Activated CD4-positive, alpha-beta memory T cell treated with anti-CD3 and anti-CD28 coated beads for 36 hours (primary cell): ENCODE measurements around the gene ORC3. TPM values are rescaled to one million over a fixed set of nuclear protein-coding genes. Genes with fewer than 3 reads are reported as not detected.

Experiments used
- CTCF ChIA-PET: fragments of 350-600 bp; sonication (Branson Sonifier 250); formaldehyde crosslinking; loops from one replicate; lab custom pipeline; 2021; ENCODE audit warnings: antibody characterized with exemption, inconsistent platforms; lab: Charles Lee
- POLR2A ChIA-PET: fragments of 350-600 bp; sonication (Branson Sonifier 250); formaldehyde crosslinking; loops from one replicate; lab custom pipeline; 2021; ENCODE audit warnings: antibody characterized with exemption; lab: Charles Lee
- DNase-seq: peaks from one replicate; pipeline ENCODE4 v3.0.0-alpha.2; 2020
- H3K27ac Mint-ChIP-seq: one replicate; pipeline ENCODE4 v1.8.0; 2021; ENCODE audit warnings: mixed read lengths
- H3K27me3 Mint-ChIP-seq: one replicate; pipeline ENCODE4 v1.8.0; 2021; ENCODE audit warnings: mixed read lengths
- H3K36me3 Mint-ChIP-seq: one replicate; pipeline ENCODE4 v1.8.0; 2021; ENCODE audit warnings: mixed read lengths
- H3K4me1 Mint-ChIP-seq: one replicate; pipeline ENCODE4 v1.8.0; 2021; ENCODE audit warnings: low read depth, mixed read lengths
- H3K4me3 Mint-ChIP-seq: one replicate; pipeline ENCODE4 v1.8.0; 2021; ENCODE audit warnings: mild to moderate bottlenecking, mixed read lengths
- H3K9me3 Mint-ChIP-seq: one replicate; pipeline ENCODE4 v1.8.0; 2021; ENCODE audit warnings: mixed read lengths
- intact Hi-C: fragments of 100-400 bp; cut with micrococcal nuclease; formaldehyde crosslinking; loops from one replicate; pipeline ENCODE4 v1.15.1; 2023
- total RNA-seq, 2 experiments: library from RNA; stranded (reverse); gene quantifications; one replicate each; pipeline ENCODE4 v1.2.3, GENCODE V29; 2021

The ORC3 gene
- total RNA-seq: 10 to 100 TPM; 35.0 to 38.7 TPM

DNA sequence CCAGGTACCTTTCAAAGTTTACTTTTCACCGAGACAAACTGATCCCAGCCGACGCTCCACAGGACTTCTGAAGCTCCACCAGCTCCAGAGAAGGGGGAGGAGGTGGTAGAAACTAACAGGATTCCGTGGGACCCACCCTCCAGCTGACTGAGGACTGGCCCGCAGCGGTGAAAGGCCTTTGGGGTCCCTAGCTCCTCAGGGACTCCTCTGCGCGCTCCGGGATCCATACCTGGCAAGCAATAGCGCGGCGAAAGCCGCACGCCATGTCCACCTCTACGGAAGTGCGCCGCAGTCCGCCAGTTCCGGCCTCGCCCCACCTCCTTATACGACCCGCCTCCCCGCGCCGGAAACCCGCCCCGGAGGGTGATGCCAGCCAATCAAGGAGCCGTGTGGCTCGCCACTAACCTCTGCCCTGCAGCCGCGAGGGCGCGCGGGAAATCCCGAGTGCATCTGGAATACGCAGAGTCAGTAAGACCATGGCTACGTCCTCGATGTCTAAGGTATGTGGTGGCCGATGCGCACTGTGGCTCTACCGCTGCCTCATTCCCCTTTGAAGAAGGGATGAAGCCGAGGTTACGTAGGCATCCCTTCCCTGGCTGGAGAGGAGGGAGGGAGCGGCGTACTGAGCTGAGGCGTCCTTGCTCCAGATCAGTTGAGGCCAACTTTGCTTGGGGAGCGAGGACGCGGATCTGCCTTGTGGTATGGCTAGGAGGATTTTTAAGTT lies at the start of gene ORC3, which contains the start of gene RARS2:
Gene ORC3 (plus strand): TSS at position 443 of the 724 bp plus-strand sequence. CDS start 34 bp downstream, at position 477.
Gene RARS2 (minus strand): TSS at position 295 of the 724 bp plus-strand sequence. CDS start 30 bp downstream, at position 265.
- Mint-ChIP-seq H3K4me1 (peaks cover 50% of the 10 kb centered on the region), H3K27ac (peak within 1 kb of the TSS; percentile 79), H3K36me3 (peaks cover 8% of the 10 kb centered on the region), H3K9me3 (no peaks in the 10 kb centered on the region), H3K27me3 (no peaks in the 10 kb centered on the region), H3K4me3 (peak within 1 kb of the TSS; percentile 85)
- intact Hi-C loops: loop anchor here (1.0 to 5.0 kb wide), 5 partner anchors 112 to 438 kb away; partner anchors contain the start of gene AKIRIN2
- ChIA-PET CTCF (no interaction called here), POLR2A (interaction anchor here (0.7 to 1.9 kb wide), 7 partner anchors 15 to 1911 kb away, joined by 3 to 6 read pairs (median 5); partner anchors contain the start of gene AKIRIN2)
- DNase-seq: peak; percentile 98

DNA sequence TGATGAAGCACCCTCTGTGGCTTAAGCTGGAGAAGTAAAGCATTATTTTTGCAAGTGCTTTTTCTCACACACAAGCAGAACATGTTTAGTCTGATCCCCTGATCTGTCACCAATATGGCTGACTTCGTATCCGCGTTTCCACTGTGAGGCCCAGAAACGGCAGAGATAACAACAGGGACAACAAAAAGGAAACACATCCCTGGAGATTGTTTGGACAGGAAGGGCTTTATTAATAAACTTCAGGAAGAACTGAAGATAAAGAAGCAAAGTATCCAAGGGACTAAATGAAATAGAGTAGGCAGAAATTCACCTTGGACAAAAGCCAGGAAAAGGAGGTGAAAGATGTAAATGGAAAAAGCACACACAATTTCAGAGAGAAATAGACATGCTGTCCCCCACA lies 49.4 kb upstream of the ORC3 start:
- intact Hi-C loops: no loop called here
- peaks cover 45% of the 10 kb centered on the region for H3K36me3 Mint-ChIP-seq
- POLR2A ChIA-PET: no interaction called here
- no peak overlapping the region for H3K27ac Mint-ChIP-seq
- no peaks in the 10 kb centered on the region for H3K27me3 Mint-ChIP-seq
- no peaks in the 10 kb centered on the region for H3K4me1 Mint-ChIP-seq
- CTCF ChIA-PET: no interaction called here
- DNase-seq: no peak
- H3K4me3 Mint-ChIP-seq: no peak overlapping the region
- H3K9me3 Mint-ChIP-seq: peaks cover 10% of the 10 kb centered on the region

DNA sequence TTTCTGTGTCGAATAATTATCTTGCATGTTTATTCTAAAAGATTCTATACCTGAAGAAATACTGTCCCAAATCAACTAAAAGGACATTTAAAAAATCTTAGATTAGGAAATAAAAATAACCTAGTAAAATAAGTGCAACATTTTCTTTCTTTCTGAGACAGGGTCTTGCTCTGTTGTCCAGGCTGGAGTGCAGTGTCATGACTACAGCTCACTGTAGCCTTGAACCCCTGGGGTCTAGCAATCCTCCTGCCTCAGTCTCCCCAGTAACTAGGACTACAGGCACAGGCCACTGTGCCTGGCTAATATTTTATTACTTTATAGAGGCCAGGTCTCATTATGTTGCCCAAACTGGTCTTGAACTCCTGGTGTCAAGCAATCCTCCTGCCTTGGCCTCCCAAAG lies 48.9 kb upstream of the ORC3 start:
- CTCF ChIA-PET: no interaction called here
- Mint-ChIP-seq H3K4me3 (no peak overlapping the region), H3K27me3 (no peaks in the 10 kb centered on the region), H3K9me3 (peaks cover 10% of the 10 kb centered on the region), H3K4me1 (no peaks in the 10 kb centered on the region), H3K36me3 (peaks cover 45% of the 10 kb centered on the region), H3K27ac (no peak overlapping the region)
- DNase-seq: no peak
- POLR2A ChIA-PET: no interaction called here
- intact Hi-C loops: no loop called here

DNA sequence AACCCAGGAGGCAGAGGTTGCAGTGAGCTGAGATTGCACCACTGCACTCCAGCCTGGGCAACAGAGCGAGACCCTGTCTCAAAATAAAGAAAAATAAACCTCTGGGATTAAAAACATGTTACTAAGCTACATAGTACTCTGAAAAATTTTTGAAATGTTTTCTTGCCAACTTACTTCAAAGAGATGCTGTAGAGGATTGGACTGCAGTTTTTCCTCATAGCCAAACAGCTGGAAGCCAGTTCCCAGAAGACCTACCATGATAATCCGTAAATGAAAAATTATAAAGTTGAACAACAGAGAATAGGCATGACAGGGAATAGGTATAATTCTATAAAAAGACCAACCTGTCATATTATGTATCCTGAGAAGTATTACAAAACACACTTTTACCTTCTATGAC lies 48.2 kb upstream of the ORC3 start:
- Mint-ChIP-seq H3K4me1 (no peaks in the 10 kb centered on the region), H3K4me3 (no peak overlapping the region), H3K27ac (no peak overlapping the region), H3K27me3 (no peaks in the 10 kb centered on the region), H3K36me3 (peaks cover 45% of the 10 kb centered on the region), H3K9me3 (peaks cover 10% of the 10 kb centered on the region)
- ChIA-PET CTCF (no interaction called here), POLR2A (no interaction called here)
- intact Hi-C loops: no loop called here
- DNase-seq: no peak

DNA sequence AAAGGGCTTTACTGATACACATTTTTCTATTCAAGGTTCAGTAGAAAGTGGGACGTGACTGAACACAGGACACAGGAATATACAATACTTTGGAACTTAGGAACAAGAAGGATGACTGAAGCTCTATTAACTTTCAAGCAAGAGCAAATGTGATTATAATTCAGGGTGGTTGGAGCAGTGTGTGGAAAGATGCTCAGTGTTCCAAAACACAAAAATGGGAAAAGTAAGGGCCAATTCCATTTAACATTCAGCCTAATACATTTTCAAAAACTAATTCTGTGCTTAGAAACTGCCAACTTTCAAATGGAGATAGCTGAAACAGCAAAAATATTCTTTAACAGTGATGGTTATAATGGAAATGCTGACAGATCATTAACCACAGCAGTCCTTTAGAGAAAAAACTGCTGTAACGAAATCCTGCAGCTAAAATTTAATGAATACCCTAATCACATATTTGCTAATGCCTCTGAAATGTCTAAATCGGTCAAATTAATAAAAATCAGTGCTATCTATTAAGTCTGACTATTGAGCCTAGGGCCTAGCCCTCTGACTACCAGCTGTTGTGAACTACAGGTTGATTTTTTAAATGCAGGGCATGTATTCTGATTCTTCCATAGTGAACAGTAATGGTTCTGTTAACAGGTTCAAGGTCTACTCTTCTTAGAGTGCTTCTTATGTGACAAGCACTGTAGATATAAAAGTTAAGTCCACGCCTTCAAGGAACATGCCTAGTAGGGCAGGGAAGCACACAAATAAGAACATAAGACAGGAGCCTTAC lies 46.0 kb upstream of the ORC3 start:
- Mint-ChIP-seq H3K27me3 (no peaks in the 10 kb centered on the region), H3K9me3 (peaks cover 10% of the 10 kb centered on the region), H3K36me3 (peaks cover 44% of the 10 kb centered on the region), H3K27ac (no peak overlapping the region), H3K4me1 (no peaks in the 10 kb centered on the region), H3K4me3 (no peak overlapping the region)
- intact Hi-C loops: no loop called here
- CTCF ChIA-PET: no interaction called here
- POLR2A ChIA-PET: no interaction called here
- no peak for DNase-seq

DNA sequence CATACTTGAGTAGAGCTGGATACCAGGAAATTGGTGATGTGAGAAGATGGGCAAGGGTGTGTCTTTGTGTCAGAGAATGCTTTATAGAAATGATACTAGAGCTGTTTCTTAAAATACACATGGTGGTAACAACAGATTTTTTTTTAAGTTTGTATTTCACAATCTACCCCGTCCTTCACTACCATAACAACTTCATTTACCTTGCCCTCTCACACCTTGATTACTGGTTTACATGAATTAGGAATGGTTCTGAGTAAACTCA lies 45.5 kb upstream of the ORC3 start:
- no peak overlapping the region for H3K27ac Mint-ChIP-seq
- CTCF ChIA-PET: no interaction called here
- H3K27me3 Mint-ChIP-seq: no peaks in the 10 kb centered on the region
- no peak overlapping the region for H3K4me3 Mint-ChIP-seq
- H3K9me3 Mint-ChIP-seq: peaks cover 8% of the 10 kb centered on the region
- peaks cover 39% of the 10 kb centered on the region for H3K36me3 Mint-ChIP-seq
- intact Hi-C loops: no loop called here
- H3K4me1 Mint-ChIP-seq: no peaks in the 10 kb centered on the region
- no peak for DNase-seq
- POLR2A ChIA-PET: no interaction called here

DNA sequence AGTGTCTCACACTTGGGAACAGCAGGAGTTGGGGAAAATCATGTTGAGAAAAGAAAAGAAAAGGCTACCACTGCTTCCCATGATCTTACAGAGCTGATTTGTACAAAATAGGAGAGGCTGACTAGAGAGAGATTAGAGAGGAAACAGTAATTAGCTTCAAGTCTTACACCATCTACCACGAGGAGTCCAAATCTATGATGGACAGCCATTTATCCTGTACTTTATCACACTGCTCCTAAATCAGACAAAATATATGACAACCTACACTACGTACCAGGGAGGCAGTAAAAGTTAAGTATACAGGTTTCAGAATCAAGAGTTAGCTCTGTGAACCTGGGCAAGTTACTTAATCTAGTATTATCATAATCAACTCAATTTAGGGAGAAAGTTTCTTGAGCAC lies 38.1 kb upstream of the ORC3 start:
- POLR2A ChIA-PET: interaction anchor here (0.6 kb wide), 1 partner anchor 32 kb away, joined by 3 read pairs; no protein-coding TSS in a partner anchor
- Mint-ChIP-seq H3K27ac (no peak overlapping the region), H3K4me1 (peaks cover 2% of the 10 kb centered on the region), H3K4me3 (no peak overlapping the region), H3K9me3 (no peaks in the 10 kb centered on the region), H3K36me3 (peaks cover 25% of the 10 kb centered on the region), H3K27me3 (no peaks in the 10 kb centered on the region)
- DNase-seq: no peak
- intact Hi-C loops: no loop called here
- CTCF ChIA-PET: no interaction called here

DNA sequence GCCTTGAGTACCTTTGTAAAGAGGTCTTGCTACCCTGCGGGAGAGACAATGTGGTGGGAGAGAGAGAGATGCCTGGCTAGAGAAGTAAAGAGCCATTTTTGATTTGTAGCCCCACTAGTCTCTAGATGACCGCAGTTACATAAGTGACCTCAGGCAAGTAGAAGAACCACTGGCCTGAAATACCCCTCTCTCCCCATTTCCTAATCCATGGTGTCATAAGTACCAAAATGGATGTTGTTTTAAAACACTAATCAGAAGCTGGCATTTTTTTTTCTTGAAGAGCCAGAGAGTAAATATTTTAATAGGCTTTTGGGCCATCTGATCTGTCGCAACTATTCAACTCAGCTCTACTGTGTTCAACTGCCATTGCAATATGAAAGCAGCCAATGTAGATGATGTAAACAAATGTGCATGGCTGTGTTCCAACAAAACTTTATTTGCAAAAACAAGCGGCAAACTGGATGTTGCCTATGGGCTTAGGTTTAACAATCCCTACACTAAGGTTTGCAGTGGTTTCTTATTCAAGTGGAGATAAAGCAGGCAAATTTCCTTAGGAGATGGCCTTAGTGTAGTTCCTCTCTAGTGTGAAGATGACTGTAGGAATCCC lies 36.7 kb upstream of the ORC3 start:
- DNase-seq: no peak
- peaks cover 2% of the 10 kb centered on the region for H3K4me1 Mint-ChIP-seq
- CTCF ChIA-PET: no interaction called here
- H3K36me3 Mint-ChIP-seq: peaks cover 30% of the 10 kb centered on the region
- no peaks in the 10 kb centered on the region for H3K27me3 Mint-ChIP-seq
- no peaks in the 10 kb centered on the region for H3K9me3 Mint-ChIP-seq
- H3K27ac Mint-ChIP-seq: no peak overlapping the region
- no peak overlapping the region for H3K4me3 Mint-ChIP-seq
- intact Hi-C loops: no loop called here
- POLR2A ChIA-PET: no interaction called here

DNA sequence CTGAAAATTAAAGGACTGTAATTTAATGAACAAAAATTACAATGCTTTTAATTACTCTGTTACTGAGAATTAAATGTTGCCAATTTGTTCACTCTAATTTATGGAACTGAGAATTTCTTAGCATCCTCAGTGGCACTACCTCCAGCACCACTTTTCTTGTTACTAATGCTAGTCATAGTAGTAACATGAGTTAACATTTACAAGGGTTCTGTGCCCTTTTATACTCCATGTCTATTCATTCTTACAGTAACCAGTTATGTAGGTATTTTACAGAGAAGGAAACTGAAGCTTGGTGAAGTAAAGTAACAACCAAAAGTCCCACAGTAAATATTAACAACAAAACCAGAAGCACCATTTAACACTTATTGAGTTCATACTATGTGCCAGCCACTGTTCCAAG lies 34.4 kb upstream of the ORC3 start:
- ChIA-PET POLR2A (no interaction called here), CTCF (no interaction called here)
- DNase-seq: no peak
- H3K36me3 Mint-ChIP-seq: peaks cover 23% of the 10 kb centered on the region
- peaks cover 2% of the 10 kb centered on the region for H3K4me1 Mint-ChIP-seq
- H3K27me3 Mint-ChIP-seq: no peaks in the 10 kb centered on the region
- H3K27ac Mint-ChIP-seq: no peak overlapping the region
- H3K4me3 Mint-ChIP-seq: no peak overlapping the region
- intact Hi-C loops: no loop called here
- no peaks in the 10 kb centered on the region for H3K9me3 Mint-ChIP-seq

DNA sequence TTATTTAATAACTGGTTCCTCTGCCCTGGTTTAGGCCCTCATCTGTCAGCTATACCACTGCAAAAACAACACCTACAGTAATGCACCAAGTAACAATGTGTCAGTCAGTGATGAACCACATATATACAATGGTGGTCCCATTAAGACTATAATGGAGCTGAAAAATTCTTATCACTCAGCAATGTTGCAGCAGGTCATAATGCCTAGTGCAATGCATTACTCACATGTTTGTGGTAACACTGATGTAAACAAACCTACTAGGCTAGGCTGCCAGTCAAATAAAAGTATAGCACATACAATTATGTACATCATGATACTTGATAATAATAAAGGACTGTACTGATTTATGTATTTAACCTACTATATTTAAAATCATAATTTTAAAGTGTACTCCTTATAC lies 31.5 kb upstream of the ORC3 start:
- H3K4me1 Mint-ChIP-seq: peaks cover 2% of the 10 kb centered on the region

DNA sequence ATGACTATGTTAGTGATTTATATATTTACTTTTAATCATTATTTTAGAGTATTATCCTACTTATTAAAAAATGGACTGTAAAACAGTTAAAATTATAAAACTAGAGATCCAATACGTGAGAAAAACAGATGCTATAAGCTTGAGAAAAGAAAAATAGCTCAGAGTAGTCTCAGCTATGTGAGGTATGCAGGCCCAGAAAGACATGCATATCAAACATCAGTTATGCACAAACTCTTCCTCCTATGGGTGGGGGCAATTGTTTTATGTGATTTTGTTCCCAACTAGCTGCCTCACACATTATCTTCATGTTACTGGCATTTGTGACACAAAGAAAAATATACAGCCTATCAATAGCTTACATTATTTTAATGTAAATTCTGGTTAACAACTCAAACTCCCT lies 28.9 kb upstream of the ORC3 start:
- intact Hi-C loops: no loop called here
- H3K27me3 Mint-ChIP-seq: no peaks in the 10 kb centered on the region
- ChIA-PET CTCF (no interaction called here), POLR2A (no interaction called here)
- no peak overlapping the region for H3K4me3 Mint-ChIP-seq
- H3K9me3 Mint-ChIP-seq: no peaks in the 10 kb centered on the region
- H3K27ac Mint-ChIP-seq: no peak overlapping the region
- peaks cover 29% of the 10 kb centered on the region for H3K36me3 Mint-ChIP-seq
- H3K4me1 Mint-ChIP-seq: no peaks in the 10 kb centered on the region
- no peak for DNase-seq

More for the DNA sequence above, 31.5 kb upstream of the ORC3 start:
- Mint-ChIP-seq H3K27ac (no peak overlapping the region), H3K9me3 (no peaks in the 10 kb centered on the region), H3K4me3 (no peak overlapping the region), H3K27me3 (no peaks in the 10 kb centered on the region), H3K36me3 (peaks cover 26% of the 10 kb centered on the region)
- intact Hi-C loops: no loop called here
- POLR2A ChIA-PET: no interaction called here
- CTCF ChIA-PET: interaction anchor here (0.9 kb wide), 1 partner anchor 479 kb away, joined by 3 read pairs; no protein-coding TSS in a partner anchor
- no peak for DNase-seq

DNA sequence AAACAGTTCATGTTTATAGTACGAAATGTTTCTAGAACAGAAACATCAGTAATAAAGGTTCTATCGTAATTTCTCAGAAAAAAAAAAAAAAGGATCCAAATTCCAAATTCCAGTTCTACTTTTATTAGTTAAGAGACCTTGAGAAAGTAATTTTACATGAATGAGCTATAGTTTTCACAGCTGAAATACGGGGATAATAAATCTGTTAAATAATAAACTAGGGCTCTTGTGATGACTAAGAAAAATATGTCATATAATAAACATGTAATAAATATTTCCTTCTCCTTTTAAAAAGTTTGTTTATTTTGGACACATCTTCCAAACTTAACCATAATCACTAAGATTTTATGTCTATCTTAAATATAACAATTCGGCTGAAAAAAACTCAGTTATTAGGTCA lies 17.9 kb upstream of the ORC3 start:
- intact Hi-C loops: no loop called here
- POLR2A ChIA-PET: interaction anchor here (1.3 kb wide), 1 partner anchor 18 kb away, joined by 5 read pairs; the partner anchor contains the start of genes ORC3 and RARS2
- Mint-ChIP-seq H3K27ac (no peak overlapping the region), H3K36me3 (peaks cover 17% of the 10 kb centered on the region), H3K4me1 (peaks cover 45% of the 10 kb centered on the region), H3K4me3 (no peak overlapping the region), H3K27me3 (no peaks in the 10 kb centered on the region), H3K9me3 (no peaks in the 10 kb centered on the region)
- CTCF ChIA-PET: no interaction called here
- no peak for DNase-seq
